GM18907 (cell line): ENCODE results near the gene ERBB4.
A peak's percentile ranks its signal among the peaks of the same experiment; 100 is the strongest.

ENCODE experiments used
- ATAC-seq: cut with Tn5 transposase; IDR thresholded peaks from one replicate; pipeline ENCODE4 v1.9.1; 2021; ENCODE audit warnings: mild to moderate bottlenecking, moderate library complexity; ENCODE audit not compliant: unreplicated experiment

The ERBB4 gene

GRCh38 chr2:212089873-212090272, 448.7 kb downstream of the ERBB4 start:
- ATAC-seq, result no peak

DNA sequence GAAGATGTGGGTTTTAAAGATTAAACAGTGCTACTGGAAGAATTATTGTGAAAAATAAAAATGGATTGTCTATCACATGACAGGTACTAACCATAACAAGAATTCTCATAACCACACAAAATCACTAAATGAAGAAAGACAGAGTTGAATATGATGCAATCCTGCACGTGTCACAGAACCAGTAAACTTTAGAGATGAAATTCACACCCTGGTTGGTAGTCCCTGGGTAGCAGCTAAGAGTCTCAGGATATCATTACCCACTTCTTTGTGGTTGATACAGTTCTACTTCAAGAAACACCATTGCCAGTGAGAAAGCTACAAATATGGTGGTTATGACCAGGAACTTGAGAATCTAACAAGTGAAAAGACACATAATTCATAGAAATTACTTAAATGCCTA, 450.2 kb downstream of the ERBB4 start:
- no peak for ATAC-seq

GRCh38 chr2:212083492-212083891, 455.1 kb downstream of the ERBB4 start:
- no peak for ATAC-seq

DNA sequence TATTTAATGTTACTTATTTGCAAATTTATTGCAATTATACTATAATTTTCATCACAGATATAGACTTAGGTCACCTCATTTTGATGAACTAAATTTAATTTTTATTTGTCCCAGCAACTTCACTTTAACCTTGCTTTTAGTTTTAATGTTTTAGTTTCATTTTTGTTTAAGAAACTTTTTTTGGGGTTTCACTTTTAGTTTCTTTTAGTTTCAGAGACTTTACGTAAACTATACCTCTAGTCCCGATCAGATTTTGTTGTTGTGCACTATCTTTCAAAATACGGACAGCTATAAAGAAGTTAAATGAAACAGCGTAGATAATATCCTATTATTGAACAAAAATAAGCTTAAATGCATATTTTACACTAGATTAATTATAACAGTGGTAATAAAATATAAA, 460.5 kb downstream of the ERBB4 start:
- ATAC-seq, result peak; percentile 77

- peak; percentile 53 for ATAC-seq
Measured at GRCh38 chr2:212076456-212076855, 462.1 kb downstream of the ERBB4 start.

- no peak for ATAC-seq
Measured at GRCh38 chr2:212073360-212073759, 465.2 kb downstream of the ERBB4 start.

GRCh38 chr2:212066546-212066945, 472.1 kb downstream of the ERBB4 start:
- no peak for ATAC-seq

GRCh38 chr2:212064318-212064717, 474.3 kb downstream of the ERBB4 start:
- no peak for ATAC-seq

DNA sequence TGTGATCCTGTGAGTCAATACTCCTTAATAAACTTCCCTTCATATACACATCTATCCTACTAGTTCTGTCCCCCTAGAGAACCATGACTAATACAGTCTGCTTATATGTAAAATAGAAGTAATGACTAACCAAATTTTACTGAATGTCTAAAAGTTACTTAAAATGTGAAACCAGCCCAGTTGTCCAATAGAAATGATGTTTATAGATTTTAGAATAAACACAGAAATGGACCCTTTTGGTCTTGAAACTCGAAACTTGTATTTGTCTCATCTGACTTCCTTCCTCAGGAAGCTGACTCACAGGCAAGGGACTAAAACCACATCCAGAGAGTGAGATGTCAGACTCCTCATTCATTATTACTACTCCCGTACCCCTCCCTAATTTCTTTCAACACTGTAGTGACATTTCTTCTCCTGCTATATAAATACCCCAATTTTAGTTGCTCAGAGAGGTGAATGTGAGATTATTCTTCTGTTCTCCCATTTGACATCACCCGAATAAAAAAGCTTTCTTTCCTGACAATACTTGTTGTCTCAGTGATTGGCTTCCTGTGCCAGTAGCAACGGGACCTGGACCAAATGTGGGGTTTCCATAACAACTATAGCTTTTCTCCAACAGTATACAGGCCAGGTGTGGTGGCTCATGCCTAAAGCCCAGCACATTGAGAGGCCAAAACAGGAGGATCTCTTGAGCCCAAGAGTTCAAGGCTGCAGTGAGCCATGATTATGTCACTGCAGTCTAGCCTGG, 486.0 kb downstream of the ERBB4 start:
- peak; percentile 80 for ATAC-seq

GRCh38 chr2:212050871-212051270, 487.7 kb downstream of the ERBB4 start:
- no peak for ATAC-seq

DNA sequence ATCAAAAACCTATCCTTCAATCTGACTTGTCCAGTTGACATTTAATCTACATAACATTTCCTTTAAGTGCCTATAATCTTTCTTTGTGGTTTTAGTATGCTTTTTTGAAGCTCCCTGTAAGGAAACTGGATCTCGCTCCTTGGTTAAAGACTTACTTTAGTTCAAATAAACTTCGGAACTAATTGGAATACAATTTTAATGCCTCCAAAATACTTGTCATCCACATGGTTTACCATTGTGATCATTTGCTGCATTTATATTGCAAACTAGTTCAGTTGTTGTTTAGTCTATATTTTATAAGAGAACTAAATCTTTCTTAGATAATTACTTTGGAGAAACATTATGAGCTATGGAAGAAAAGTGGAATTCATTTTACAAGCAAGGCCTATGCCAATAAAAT, 496.0 kb downstream of the ERBB4 start:
- no peak for ATAC-seq

GRCh38 chr2:212037062-212037461, 501.5 kb downstream of the ERBB4 start:
- ATAC-seq, result no peak

DNA sequence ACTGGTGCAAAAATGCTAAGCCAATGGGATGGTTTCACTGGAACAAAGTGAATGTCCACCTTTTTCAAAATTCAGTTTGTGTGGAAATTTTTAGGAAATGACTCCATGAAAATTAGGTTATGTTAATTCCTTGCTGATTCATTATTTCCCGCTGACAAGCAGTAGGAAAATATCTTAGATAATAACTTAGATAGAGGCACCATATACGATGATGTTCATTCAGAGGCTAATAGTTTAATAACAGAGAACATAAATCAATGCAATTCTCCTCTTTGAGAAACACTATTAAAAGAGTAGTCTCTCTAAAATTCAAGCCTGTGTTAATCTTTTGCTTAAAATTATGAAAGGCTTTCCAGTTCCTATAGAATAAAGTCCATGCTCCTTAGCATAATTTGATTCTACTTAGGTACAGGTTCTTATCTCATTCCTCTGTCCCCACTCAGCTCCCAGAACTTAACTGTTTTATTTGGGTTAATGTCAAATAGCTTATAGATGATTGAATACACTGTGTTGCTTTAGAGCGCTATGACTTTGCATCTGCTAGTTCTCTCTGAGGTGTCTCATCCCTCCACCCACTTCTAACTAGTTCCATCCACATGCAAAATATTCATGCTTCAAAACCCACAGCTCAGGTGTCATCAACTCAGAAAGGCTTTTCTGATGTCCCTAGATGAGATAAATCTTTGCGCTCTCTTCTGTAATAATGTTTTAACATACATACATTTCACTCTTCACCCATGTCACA, 503.6 kb downstream of the ERBB4 start:
- no peak for ATAC-seq

- no peak for ATAC-seq
Measured at GRCh38 chr2:212033888-212034287, 504.7 kb downstream of the ERBB4 start.

GRCh38 chr2:212032536-212033219, 505.9 kb downstream of the ERBB4 start:
- no peak for ATAC-seq

DNA sequence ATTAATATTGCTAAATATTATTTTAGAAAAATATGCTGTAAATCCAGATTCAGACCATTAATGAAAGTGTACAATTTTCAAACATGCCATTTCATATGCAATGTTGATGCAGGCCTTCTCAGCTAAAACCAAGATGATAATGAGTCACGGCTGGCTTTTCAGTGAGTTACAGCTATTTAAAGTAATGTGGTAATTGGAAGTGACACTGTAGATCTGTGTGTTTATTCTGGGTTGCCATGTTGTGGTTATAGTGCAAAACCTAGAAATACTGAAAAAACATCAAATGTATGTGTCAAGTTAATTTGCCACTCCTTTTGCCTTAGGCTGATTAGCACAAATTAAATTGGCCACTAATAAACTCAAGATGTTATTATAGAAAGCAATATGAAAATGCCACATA, 506.6 kb downstream of the ERBB4 start:
- ATAC-seq, result no peak

- ATAC-seq, result no peak
Measured at GRCh38 chr2:212030709-212031108, 507.9 kb downstream of the ERBB4 start.

DNA sequence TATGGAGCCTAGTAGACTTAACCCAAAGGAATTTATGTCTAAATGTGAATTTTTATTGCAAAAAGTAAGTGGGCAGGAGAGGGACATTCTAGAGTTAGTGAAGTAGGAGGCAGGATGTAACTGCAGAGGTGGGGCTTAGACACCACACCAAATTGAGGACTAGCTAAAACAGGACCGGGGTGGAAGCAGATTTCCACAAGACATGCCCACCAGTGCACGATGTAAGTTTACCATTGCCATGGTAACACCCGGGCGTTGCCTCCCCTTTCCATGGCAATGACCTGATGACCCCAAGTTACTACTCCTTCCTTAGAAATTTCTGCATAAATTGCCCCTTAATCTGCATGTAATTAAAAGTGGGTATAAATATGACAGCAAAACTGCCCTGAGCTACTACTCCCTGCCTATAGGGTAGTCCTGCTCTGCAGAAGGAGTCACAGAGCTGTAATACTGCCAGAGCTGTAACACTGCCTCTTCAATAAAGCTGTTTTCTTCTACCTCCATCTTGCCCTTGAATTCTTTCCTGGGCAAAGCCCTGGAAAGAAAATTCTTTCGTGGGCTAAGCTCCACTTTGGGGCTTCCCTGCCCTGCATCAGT, 509.7 kb downstream of the ERBB4 start:
- ATAC-seq, result no peak

GRCh38 chr2:212027681-212028628, 510.6 kb downstream of the ERBB4 start:
- ATAC-seq, result no peak

DNA sequence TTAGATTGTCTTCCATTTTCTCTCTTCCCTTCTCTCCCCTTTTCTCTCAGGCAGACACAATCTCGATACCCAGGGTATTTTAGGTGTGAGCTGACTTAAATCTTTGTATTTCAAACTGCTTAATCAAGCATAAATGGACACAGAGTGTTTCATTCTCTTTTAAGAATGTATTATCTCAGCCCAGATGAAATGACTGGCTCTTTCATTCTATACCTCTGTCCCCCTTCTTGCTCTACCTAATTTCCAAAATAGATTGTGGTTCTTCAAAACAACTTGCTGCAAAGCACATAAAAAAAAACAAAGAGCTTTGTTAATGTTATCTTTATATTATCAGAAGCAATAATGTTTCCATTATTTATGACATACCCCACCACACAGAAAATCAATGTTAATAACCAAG, 514.6 kb downstream of the ERBB4 start:
- no peak for ATAC-seq
